ENCODE results near the gene SLC46A1. TPM values are rescaled to one million over a fixed set of nuclear protein-coding genes. Genes with fewer than 3 reads are reported as not detected.

SLC46A1 gene
- total and polyA plus RNA-seq, 8 donors = 0.61 to 31.5 (median 2.6) TPM

DNA sequence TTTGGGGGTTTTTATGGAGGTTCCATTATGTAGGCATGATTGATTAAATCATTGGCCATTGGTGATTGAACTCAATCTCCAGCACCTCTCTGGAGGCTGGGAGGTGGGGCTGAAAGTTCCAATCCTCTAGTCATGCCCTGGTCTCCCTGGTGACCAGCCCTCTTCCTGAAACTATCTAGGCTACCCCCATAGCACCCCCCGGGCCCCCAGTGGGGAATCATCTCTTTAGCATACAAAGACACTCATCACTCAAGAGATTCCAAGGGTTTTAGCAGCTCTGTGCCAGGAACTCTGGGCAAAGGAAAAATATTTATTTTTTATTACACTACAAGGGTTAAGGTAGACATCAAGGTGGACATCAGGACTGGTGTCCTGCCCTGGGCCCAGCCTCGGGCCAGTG, 10.6 kb downstream of the SLC46A1 start:
- intact Hi-C loops (cut with DNase I; ENCODE audit: low total_unique reads) = no loop called here
- no peak overlapping the region for H3K4me3 ChIP-seq
- WGBS, 5 donors = 42 to 67% (median 60%) methylated on average over 2 of the region's 2 CpGs
- peaks cover 0 to 8% (median 0%) of the 10 kb centered on the region in 4 donors for H3K4me1 ChIP-seq
- no peaks in the 10 kb centered on the region for H3K9me3 ChIP-seq
- peaks cover 18 to 100% (median 97%) of the 10 kb centered on the region in 4 donors for H3K36me3 ChIP-seq
- DNase-seq = no peak
- no peak overlapping the region for H3K27ac ChIP-seq
- no peaks in the 10 kb centered on the region for H3K27me3 ChIP-seq
- no peak for TF ChIP-seq POLR2A (IDR thresholded peaks at IDR 0.05)
- TF ChIP-seq, protein P1, sequence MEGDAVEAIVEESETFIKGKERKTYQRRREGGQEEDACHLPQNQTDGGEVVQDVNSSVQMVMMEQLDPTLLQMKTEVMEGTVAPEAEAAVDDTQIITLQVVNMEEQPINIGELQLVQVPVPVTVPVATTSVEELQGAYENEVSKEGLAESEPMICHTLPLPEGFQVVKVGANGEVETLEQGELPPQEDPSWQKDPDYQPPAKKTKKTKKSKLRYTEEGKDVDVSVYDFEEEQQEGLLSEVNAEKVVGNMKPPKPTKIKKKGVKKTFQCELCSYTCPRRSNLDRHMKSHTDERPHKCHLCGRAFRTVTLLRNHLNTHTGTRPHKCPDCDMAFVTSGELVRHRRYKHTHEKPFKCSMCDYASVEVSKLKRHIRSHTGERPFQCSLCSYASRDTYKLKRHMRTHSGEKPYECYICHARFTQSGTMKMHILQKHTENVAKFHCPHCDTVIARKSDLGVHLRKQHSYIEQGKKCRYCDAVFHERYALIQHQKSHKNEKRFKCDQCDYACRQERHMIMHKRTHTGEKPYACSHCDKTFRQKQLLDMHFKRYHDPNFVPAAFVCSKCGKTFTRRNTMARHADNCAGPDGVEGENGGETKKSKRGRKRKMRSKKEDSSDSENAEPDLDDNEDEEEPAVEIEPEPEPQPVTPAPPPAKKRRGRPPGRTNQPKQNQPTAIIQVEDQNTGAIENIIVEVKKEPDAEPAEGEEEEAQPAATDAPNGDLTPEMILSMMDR (IDR thresholded peaks at IDR 0.05) = no peak
- no peak for TF ChIP-seq POLR2AphosphoS5 (IDR thresholded peaks at IDR 0.05)
- no peak for TF ChIP-seq EP300 (IDR thresholded peaks at IDR 0.05)

DNA sequence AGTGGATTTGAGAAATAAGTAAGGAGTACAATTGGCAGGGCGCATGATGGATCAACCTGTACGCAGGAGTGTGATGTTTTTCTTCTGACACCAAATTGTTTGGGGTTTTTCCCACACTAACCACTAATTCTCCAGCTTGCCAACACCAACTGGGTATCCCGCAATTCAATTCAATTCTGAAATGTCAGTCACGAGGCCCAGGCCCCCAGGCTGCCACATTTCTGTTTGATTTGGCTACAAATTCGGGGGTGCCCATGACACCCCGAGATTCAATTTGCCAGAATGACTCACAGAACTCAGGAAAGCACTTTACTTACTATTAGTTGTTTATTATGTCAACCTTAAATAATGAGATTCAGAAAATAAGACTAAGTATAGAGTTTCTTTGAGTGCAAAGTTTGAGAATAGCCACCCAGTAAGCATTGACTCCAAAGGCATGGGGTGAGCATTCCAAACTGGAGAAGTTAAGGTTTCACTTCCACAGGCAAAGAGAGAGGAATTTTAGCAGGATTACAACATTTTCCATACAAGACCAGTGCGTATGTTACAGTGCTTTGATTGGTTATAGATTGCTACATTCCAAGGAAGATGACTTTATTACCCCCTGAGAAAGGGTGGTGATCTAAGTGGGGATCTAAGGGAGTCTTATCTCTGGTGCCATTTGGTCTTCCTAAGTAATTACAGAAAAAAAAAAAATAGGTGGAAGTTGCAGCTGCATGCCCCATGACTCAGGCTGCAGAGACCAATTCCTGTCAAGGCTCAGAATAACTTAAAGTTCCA, 11.5 kb downstream of the SLC46A1 start:
- H3K4me3 ChIP-seq = no peak overlapping the region
- no peaks in the 10 kb centered on the region for H3K9me3 ChIP-seq
- peaks cover 0 to 8% (median 0%) of the 10 kb centered on the region in 4 donors for H3K4me1 ChIP-seq
- H3K27ac ChIP-seq = no peak overlapping the region
- H3K27me3 ChIP-seq = no peaks in the 10 kb centered on the region
- H3K36me3 ChIP-seq = peaks cover 25 to 100% (median 98%) of the 10 kb centered on the region in 4 donors
- WGBS, 5 donors = 65 to 85% (median 80%) methylated on average over 7 of the region's 7 CpGs
- TF ChIP-seq POLR2A (IDR thresholded peaks at IDR 0.05) (no peak), EP300 (IDR thresholded peaks at IDR 0.05) (no peak), POLR2AphosphoS5 (IDR thresholded peaks at IDR 0.05) (no peak)
- TF ChIP-seq, protein P1 (IDR thresholded peaks at IDR 0.05) = no peak
- intact Hi-C loops (cut with DNase I; ENCODE audit: low total_unique reads) = no loop called here
- no peak for DNase-seq

DNA sequence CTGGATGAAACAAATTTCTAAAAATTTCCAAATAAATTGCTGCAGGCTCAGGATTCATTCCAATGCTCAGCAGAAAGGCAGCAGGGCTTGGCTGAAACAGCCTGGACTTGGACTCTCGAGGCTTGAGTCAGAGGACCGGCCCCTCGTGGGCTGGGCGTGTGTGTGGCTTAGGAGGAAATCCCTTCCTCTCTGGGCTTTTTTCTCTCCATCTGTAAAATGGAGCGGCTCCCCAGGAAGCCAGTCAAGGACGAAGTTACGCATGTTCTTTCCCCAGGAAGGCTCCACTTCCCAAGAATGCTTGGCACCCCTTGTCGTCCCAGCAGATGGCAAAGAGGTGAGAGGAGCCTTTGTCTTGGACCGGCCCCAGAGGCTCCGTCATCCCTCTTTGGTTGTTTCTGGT, 13.5 kb downstream of the SLC46A1 start:
- Histone ChIP-seq H3K27ac (no peak overlapping the region), H3K9me3 (no peaks in the 10 kb centered on the region), H3K4me1 (no peaks in the 10 kb centered on the region), H3K27me3 (no peaks in the 10 kb centered on the region), H3K36me3 (peaks cover 36 to 100% (median 98%) of the 10 kb centered on the region in 4 donors), H3K4me3 (no peak overlapping the region)
- intact Hi-C loops (cut with DNase I; ENCODE audit: low total_unique reads) = no loop called here
- WGBS, 5 donors = 69 to 84% (median 79%) methylated on average over 10 of the region's 10 CpGs
- DNase-seq = no peak
- TF ChIP-seq POLR2AphosphoS5 (IDR thresholded peaks at IDR 0.05) (no peak), EP300 (IDR thresholded peaks at IDR 0.05) (no peak), POLR2A (IDR thresholded peaks at IDR 0.05) (no peak)
- TF ChIP-seq, protein P1 (IDR thresholded peaks at IDR 0.05) = no peak

DNA sequence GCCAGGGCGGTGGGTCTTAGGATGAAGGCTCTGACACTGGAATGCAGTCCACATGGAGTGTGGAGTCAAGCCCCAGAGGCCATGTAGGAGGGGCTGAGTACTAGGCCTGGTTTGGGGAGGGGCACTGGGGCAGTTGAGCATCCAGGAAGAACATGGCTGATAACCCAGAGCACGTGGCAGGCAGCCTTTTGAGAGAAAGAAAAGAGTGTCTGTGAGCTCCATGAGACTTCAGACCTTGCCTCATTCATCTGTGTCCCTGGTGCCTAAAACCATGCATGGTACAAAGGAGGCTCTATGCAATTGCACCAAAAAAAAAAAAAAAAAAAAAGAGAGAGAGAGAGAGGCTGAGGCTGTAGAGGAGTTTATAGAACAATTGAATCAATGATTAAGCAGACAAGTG, 14.6 kb downstream of the SLC46A1 start:
- no peak overlapping the region for H3K27ac ChIP-seq
- intact Hi-C loops (cut with DNase I; ENCODE audit: low total_unique reads) = no loop called here
- 42 to 69% (median 67%) methylated on average over 2 of the region's 2 CpGs for WGBS, 5 donors
- H3K27me3 ChIP-seq = no peaks in the 10 kb centered on the region
- no peak overlapping the region for H3K4me3 ChIP-seq
- TF ChIP-seq POLR2A (IDR thresholded peaks at IDR 0.05) (no peak), EP300 (IDR thresholded peaks at IDR 0.05) (no peak), POLR2AphosphoS5 (IDR thresholded peaks at IDR 0.05) (no peak)
- TF ChIP-seq, protein P1 (IDR thresholded peaks at IDR 0.05) = no peak
- H3K4me1 ChIP-seq = no peaks in the 10 kb centered on the region
- H3K9me3 ChIP-seq = no peaks in the 10 kb centered on the region
- no peak for DNase-seq
- H3K36me3 ChIP-seq = peaks cover 36 to 96% (median 92%) of the 10 kb centered on the region in 4 donors
